GM12892 (cell line): ENCODE results near the gene FOXA1.

Source experiments
- POLR2A ChIP-seq: IDR thresholded peaks from 2 replicates; pipeline ENCODE4 v1.6.1; 2011; ENCODE audit warnings: low read depth, low read length, control low read depth
- TAF1 ChIP-seq: IDR thresholded peaks from 2 replicates; pipeline ENCODE4 v1.6.1; 2011; ENCODE audit warnings: low read depth, mild to moderate bottlenecking, control low read depth, low read length, borderline replicate concordance

- TF ChIP-seq POLR2A (no peak), TAF1 (no peak)
These were observed 46.1 kb upstream of the FOXA1 start for GRCh38 chr14:37641117-37641516.
